Stimulated activated CD8-positive, alpha-beta memory T cell treated with anti-CD3 and anti-CD28 coated beads, Interleukin-12 subunit alpha, Interleukin-12 subunit beta, amount 100 ng/mL, for 24 hours (primary cell): ENCODE measurements around the gene LMNTD2.
A peak's percentile ranks its signal among the peaks of the same experiment; 100 is the strongest.

ENCODE experiments used
- DNase-seq: peaks from one replicate; pipeline ENCODE4 v3.0.0-alpha.2; 2020; ENCODE audit errors: extremely low read depth

The LMNTD2 gene

DNA sequence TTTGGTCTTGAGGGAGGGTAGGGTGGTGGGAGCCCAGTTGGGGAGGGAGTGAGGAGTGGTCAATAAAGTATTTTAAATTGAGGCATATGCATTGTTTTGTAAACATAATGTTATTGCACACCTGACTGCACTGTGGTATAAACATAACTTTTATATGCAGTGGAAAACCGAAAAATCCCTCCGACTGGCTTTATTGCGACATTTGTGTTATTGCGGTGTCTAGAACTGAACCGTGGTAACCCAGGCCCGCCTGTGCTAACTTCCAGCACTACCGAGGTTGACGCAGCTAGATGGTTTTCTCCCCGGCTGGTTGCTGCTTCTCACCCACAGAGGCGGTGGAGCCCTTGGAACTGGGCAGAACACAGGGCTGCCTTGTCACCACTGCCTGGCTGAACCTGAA lies 45.9 kb downstream of the LMNTD2 start:
- DNase-seq = no peak

DNA sequence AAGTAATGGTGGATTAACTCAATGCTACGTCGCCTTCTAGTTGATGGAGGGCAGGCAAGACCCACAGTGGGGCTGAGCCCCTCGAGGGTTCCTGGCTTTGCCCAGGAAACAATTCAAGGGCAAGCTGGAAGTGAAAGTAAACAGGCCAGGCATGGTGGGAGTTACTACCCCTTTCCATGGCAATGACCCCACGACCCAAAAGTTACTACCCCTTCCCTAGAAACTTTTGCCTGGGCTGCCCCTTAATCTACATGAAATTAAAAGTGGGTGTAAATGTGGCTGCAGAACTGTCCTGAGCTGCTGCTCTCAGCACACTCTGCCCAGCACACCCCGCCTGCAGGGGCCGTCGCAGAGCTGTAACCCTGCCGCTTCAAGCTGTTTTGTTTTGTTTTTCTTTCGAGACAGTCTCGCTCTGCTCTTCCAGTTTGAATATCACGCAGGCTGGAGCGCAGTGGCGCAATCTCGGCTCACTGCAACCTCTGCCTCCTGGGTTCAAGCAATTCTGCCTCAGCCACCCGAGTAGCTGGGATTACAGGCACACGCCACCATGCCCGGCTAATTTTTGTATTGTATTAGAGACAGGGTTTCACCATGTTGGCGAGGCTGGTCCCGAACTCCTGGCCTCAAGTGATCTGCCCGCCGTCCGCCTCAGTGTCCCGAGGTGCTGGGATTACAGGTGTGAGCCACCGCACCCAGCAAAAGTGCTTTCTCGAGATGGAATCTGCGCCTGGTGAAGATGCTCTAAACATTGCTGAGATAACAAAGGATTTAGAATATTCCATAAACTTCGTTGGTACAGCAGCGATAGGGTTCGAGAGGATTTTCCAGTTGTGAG lies 47.6 kb downstream of the LMNTD2 start:
- DNase-seq = no peak

DNA sequence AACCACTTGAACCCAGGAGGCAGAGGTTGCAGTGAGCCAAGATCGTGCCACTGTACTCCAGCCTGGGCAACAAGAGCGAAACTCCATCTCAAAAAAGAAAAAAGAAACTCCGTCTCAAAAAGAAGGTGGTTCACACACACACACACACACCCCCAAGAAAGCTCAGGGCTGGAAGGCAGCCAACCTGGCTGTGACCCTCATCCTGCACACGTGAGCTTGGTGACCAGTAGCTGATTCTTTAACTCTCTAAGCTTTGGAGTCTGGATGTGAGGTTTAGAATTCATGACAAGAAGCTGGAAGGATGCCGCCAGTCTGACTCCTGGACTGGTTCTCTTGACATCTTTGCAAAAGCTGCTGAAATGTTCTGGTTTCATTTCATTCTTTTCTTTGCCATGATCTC lies 51.6 kb downstream of the LMNTD2 start:
- DNase-seq = no peak

DNA sequence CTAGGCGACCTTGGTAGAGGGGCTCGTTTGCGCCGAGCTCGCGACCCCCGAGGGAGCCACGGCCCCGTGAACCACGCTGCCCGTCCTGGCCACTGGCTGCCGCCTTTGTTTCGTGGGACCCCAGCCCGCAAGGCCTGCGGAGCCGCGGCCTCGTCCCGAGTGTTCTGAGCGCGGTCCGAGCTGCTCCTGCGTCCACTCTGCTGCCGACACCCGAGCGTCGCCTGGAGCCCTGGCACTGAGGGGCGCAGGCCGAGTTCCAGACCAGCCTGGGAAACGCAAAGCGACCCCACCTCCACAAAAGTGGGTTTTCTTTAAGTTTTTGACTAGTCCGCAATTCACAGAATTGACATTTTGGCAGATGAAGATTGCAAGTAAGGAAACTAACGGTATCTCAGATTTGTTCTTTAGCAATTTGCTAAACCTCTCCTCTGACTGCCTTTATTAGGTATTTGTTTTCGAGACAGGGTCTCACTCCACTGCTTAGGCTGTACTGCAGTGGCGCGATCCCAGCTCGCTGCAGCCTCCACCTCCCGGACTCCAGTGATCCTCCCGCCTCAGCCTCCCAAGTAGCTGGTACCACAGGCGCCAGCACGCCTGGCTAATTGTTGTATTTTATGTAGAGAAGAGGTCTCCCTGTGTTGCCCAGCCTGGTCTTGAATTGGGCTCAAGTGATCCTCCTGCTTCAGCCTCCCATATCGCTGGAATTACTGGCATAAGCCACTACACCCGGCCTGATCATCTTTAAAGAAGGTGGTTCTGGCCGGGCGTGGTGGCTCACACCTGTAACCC lies 52.6 kb downstream of the LMNTD2 start:
- no peak for DNase-seq

DNA sequence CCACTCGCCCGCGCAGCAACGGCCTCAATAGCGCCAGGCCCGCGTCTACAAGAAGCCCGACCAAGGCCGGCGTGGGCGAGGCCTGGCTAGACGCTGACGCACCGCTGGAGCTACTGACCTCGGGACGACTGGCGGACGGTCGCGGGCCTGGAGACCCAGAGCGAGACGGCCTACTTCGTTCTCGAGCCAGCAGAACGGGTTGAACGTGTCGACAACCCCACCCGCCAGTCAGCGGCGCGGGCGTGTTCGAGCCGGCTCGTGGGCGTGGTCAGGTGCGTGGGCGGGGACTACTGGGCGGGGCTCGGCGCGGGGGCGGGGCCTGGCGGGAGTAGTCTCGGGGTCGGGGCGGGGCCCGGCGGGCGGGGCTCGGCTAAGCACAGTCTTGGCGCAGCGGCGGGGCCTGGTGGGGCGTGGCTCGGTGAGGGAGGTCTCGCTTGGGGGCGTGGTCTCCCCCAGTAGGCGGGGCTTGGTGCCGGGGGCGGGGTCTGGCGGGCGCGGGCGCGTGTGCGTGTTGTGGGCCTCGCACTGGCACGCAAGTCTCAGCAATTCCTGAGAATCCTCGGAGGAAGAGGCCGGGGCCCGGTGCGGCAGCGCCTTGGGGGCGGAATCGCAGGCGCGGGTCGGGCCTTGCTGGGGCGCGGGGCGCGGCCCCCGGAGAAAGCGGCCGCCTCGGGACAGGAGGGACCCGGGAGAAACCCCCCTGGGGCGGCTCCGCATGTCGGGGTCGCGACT lies 53.4 kb downstream of the LMNTD2 start, which contains the start of gene RNH1:
RNH1 (minus strand) TSS at position 248 of the 732 bp plus-strand sequence. CDS start 5,080 bp downstream, outside the sequence.
- DNase-seq = peak; percentile 99

DNA sequence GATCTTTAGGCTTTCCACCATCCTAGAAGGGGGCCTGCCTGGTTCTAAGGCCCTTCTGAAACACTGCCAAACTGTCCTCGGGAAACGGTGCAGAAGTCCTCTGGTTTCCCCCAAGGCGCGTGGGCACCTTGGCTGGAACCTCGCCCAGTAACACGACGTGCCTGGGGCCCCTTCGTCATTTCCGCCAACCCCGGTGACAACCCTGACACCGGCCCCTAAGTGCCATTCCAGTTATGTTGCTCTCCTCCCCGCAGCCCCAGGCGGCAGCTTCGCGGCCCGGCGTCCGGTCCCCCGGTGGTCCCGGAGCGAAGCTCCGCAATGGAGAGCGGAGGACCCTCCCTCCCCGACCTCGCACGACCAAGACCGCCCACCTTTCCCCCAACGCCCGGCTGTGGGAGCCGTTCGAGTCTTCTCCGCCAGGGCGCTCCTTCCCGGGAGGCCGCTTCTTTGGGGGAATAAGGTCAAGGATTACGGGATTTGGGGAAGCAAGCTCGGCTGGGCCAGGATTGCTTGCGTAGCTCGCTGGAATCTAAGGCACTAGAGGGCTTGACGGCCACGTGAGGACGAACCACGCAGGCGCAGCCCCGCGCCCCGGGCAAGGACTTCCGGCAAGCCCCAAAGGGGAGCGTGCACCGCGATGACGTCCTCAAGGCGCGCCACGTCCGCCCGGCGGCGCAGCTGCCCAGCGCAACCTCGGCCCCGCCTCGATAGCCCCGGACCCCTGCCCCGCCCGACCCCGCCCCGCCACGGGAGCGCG lies 54.1 kb downstream of the LMNTD2 start:
- peak; percentile 93 for DNase-seq

DNA sequence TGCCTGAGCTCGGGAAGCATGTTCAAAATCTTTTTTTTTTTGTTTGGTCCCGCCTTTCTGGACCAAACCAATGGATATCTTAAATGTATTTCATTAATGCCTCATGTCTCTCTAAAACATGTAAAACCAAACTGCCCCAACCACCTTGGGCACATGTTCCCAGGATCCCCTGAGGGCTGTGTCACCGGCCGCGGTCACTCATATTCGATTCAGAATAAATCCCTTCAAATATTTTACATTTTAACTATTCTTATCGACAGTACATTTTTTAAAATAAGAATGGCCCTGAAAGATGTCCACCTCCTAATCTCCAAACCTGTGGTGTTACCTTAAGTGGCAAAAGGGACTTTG lies 55.6 kb downstream of the LMNTD2 start:
- no peak for DNase-seq
